Dendritic cell treated with granulocyte-macrophage colony-stimulating factor and Interleukin-4, amounts not matched to agents 40 ng/mL and 50 ng/mL, for 4 days (primary cell): ENCODE data around the gene PTPRZ1.

Source experiments
- H3K27ac Mint-ChIP-seq: one replicate; pipeline ENCODE4 v1.8.0; 2022; ENCODE audit warnings: mild to moderate bottlenecking, mixed read lengths
- H3K27me3 Mint-ChIP-seq: one replicate; pipeline ENCODE4 v1.8.0; 2022; ENCODE audit warnings: mild to moderate bottlenecking, mixed read lengths
- H3K36me3 Mint-ChIP-seq: one replicate; pipeline ENCODE4 v1.8.0; 2022; ENCODE audit warnings: low read depth, mixed read lengths
- H3K4me1 Mint-ChIP-seq: one replicate; pipeline ENCODE4 v1.8.0; 2022; ENCODE audit warnings: low read depth, mixed read lengths
- H3K4me3 Mint-ChIP-seq: one replicate; pipeline ENCODE4 v1.8.0; 2022; ENCODE audit warnings: mild to moderate bottlenecking, moderate library complexity, mixed read lengths
- H3K9me3 Mint-ChIP-seq: one replicate; pipeline ENCODE4 v1.8.0; 2022; ENCODE audit warnings: mixed read lengths
- intact Hi-C: fragments of 100-400 bp; cut with micrococcal nuclease; formaldehyde crosslinking; loops from one replicate; pipeline ENCODE4 v1.15.0; 2022

Gene PTPRZ1

DNA sequence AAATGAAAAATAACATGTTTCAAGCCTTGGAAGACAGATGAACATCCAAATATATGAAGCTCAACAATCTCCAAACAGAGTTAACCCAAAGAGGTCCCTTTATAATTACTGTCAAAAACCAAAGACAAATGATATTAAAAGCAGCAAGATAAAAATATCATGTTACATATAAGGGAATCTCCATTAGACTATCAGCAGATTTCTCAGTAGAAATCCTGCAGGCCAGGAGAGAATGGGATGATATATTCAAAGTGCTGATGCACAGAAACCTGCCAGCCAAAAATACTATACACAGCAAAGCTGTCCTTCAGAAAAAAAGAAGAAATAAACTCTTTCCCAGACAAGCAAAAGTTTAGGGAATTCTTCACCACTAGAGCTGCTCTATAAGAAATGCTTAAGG is 230.1 kb downstream of the PTPRZ1 start:
- Mint-ChIP-seq H3K4me3 (no peak overlapping the region), H3K36me3 (no peaks in the 10 kb centered on the region), H3K27ac (no peak overlapping the region), H3K9me3 (peaks cover 28% of the 10 kb centered on the region), H3K27me3 (no peaks in the 10 kb centered on the region), H3K4me1 (no peaks in the 10 kb centered on the region)
- intact Hi-C loops = no loop called here
